HG03460 (cell line): Measurements from ENCODE around the gene LCN2.
"Not testable (repeated sequence)": the region's sequence is repeated elsewhere in the genome, so short reads cannot be mapped to it uniquely, and the experiment has no call there.

Experiments
- ATAC-seq: cut with Tn5 transposase; IDR thresholded peaks from one replicate; pipeline ENCODE4 v1.9.1; 2021; ENCODE audit not compliant: unreplicated experiment

LCN2 gene

DNA sequence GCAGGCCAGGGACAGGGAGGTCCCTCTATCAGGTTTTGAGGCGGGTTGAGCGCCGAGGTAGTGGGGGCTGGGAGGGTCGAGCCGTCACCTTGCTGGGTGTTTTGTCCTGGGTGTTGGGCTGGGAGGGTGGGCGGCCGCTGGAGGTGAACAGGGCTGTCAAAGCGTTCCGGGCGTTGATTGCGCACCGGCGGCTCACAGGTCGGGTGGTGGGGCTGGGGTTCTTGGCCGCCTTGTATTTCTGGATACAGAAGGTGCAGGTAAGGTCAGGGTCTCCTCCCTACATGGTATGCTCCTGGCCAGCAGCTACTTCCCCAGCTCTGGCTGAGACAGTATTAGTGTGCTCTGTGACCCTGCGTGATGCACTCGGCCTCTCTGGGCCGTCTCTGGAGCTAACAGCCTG, 16.9 kb downstream of the LCN2 start:
- no peak for ATAC-seq

DNA sequence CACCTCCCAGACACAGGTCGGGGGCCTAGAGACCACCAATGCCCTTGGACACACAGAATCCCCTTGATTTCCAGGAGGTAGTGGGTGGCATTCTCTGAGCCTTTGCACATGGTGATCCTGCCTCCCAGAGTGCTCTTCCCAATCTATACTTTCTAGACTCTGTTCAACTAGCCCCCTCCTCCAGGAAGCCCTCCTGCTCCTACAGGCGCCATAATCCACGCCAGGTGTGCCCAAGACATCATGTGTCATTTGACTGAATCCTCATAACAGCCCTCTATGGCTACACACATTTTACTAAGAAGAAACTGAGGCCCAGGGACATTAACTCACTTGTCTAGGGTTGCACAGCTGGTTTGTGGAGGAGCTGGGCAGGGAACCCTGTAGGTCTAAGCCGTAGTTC, 18.0 kb downstream of the LCN2 start:
- no peak for ATAC-seq

- no peak for ATAC-seq
Observed at GRCh38 chr9:128168731-128169308, 19.6 kb downstream of the LCN2 start.

- ATAC-seq, result no peak
Observed at GRCh38 chr9:128169492-128169891, 20.2 kb downstream of the LCN2 start.

DNA sequence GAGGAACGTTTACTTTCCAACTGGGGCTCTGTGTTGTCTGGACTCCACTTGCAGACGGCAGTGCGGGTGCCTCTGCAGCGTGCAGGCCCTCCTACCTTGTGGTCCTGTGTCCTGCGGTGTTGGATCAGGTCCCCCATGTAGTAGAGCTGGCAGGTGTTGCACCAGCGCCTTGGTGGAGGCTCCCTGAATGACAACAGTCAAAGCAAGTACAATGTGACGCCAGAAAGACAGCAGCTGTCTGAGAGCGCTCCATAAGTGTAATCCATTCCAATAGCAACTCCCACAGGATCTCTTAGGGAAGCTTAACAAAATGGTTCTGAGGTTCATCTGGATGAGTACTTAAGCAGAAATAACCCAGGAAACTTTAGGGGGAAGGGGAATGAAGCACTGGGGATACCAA, 20.7 kb downstream of the LCN2 start:
- ATAC-seq, result no peak

- ATAC-seq, result no peak
Observed at GRCh38 chr9:128174062-128174461, 24.8 kb downstream of the LCN2 start.

DNA sequence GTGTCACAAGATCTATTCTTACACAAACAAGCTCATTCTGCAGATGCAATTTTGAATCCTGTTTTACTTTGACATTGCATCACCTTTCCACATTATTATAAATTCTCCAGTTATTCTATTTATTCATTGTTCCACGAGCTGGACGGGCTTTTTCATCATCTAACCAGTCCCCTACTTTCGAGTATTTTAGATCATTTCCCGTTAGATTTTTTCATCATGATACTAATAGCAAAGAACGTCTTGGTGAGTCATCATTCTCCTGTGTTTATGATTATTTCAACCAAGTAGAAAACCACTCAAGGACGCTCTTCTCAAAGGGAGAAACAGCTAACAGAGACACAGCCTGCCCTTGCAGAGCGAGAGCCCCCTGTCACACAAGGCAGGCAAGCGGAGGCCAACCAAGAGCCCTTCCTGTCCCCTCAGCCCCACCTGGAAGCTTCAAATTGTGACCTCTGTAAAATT, 25.9 kb downstream of the LCN2 start:
- no peak for ATAC-seq

DNA sequence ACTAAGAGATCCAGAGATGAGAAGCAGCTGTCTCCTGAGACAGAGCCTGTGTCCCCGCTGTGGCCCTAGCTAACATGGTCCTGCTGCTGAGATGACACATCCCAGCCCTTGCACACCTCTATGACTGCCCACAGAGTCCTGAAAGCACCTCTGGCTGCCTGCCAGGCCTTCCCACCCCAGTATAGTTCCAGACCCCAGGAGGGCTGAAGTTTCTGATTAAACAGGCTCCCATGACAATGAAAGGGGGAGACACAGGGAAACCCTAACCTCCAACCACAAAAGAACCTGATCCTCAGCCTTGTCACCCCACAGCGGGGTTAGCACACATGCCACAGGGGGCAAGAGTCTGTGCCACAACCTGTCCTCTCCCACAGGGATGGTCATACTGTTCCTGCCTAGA, 26.5 kb downstream of the LCN2 start:
- no peak for ATAC-seq

DNA sequence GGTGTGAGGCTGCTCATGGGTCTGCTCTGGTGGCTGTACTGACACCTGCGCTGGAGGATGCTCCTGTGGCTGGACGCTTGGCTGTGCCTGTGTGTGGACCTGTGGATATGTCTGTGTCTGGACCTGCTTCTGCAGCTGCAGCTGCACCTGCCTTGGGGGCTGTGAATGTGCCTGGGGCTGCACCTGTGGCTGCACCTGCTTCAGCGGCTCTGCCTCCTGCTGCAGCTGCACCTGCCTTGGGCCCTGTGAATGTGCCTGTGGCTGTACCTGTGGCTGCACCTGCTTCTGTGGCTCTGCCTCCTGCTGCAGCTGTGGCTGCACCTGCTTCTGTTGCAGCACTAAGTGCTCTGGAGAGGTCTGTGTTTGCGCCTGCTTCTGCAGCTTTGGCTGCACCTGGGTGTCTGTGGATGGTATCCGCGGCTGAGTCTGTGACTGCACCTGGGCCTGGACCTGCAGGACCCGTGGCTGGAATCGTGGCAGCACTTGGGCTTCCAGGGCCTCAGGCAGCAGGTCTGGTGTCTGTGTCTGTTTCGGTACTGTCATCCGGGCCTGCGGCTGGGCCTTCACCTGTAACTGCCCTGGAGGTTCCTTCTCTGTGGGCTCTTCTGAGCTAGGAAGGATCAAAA, 29.7 kb downstream of the LCN2 start:
- no peak for ATAC-seq

DNA sequence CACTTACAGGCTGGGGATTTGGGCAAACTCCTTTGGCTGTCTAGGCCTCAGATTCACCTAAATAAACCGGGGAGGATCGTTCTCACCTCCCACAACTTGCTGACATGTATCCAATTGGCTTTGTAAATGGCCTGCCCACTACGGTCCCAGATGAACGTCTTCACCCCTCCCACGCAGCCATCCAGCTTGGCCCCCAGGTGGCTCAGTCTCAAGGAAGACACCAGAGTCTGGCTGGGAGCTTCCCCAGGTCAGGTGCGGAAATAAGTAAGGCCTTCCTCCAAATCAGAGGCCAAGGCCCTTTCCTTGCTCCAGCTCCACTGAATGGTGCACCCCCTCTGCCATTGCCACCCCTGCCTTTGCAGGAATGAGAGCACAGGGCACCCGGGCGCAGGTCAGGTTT, 30.7 kb downstream of the LCN2 start:
- ATAC-seq, result no peak

DNA sequence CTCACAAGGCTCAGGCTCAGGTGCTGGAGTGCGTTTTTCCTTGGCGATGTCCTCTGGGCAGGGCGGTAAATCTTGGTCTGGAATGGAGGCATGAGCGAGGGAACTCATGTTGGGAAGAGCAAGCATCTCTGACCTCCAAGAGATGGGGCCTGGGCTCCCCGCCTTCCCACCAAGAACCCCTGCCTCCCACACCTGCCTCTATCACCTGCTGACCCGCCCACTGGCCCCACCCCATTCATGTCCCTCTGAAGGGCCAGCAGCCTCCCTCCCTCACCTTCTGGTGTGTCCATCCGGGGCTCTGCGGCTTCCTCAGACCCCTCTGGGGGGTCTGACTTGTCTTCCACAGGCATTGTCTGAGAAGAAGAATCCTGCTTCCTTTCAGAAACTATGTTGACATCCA, 31.2 kb downstream of the LCN2 start:
- ATAC-seq, result no peak

GRCh38 chr9:128181480-128181879, 32.2 kb downstream of the LCN2 start:
- not testable (repeated sequence) for ATAC-seq

DNA sequence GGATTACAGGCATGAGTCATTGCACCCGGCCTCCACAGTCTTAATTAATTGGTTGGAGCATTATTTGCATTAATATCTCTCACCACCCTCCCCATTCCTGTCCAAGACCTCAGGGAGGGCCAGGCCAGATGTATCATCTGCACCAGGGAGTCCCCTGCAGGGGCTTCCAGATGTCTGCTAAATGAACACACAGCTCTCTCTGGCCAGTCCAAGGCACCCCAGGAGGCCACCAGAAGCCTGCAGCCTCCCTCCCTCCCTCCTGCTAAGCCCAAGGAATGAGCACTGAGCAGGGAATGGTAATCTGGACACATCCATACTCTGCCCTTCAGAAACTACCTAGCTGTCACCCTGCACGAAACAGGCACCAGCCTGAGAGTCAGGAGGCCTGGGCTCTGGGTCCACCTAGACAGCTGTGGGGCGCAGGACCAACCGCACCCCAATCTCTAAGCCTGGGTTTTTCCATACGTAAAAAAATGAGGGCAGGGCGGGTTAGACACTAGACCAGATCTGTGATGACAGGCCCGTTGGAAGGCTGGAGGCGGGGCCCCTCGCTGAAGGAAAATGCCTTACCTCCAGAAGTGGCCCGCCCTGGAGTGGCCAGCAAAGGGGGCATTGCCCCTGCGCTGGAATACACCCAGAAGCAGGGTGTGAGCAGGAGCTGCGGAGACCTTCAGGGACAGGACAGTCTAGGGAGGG, 33.8 kb downstream of the LCN2 start:
- ATAC-seq, result no peak

DNA sequence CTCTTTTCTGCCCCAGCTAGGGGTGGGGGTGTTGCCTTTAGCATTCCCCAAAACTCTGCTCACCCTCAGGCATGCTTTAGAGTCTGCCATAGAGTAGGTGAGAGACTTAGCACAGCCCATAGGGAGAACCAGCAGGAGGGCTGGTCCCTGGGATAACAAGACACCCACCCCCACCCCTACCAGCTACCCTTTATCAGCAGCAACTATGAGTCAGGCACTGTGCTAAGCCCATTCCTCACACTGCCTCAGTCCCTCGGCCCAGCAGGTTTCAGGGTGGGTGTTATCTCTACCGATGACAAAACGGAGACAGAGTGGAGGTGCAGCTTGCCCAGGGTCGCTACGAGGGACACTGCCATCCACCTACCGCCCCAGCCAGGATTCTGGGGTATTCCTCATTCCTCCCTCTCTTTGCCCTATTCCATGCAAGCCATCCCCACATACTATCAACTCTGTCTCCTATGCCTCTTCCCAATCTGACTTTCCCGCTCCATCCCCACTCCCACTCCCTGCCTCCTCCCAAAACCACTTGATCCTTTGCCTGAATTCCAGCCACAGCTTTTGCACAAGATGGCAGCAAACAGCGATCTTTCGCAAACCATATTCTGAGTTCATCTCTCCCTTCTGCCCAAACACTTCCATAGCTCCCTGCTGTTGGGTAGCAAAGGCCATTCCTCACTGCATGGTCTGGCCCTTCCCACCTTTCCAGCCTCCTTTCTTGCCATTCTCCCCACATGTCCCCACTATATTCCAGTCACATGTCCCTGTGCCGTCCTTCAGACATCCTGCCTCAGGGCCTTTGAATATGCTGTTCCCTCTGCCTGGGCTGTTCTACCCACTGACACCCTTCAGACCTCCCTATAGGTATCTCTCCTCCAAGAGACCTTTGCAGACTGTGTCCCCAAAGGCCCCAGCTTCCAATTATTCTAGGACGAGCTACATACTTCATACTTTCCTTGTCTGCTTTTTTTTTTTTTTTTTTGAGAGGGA, 37.0 kb downstream of the LCN2 start:
- ATAC-seq, result no peak

DNA sequence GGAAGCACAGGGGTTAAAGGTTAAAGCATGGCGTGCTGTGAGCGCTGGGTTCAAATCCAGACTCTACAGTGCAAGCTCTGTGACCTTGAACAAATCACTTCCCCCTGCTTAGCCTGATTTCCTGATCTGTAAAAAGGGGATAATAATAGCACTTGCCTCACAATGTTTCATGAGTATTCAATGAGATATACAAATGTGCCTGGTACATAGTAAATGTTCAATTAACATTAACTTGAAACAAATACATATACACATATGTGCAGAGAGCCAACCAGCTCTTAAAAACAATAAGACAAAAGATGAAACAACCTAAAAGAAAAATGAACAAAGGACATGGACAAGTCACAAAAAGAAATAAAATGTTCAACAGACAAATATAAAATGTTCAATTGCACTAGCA, 38.1 kb downstream of the LCN2 start:
- no peak for ATAC-seq

- no peak for ATAC-seq
Observed at GRCh38 chr9:128188209-128188608, 39.0 kb downstream of the LCN2 start.

GRCh38 chr9:128190013-128190412, 40.8 kb downstream of the LCN2 start:
- ATAC-seq, result no peak

- ATAC-seq, result peak; percentile 15
Observed at GRCh38 chr9:128190516-128191405, 41.5 kb downstream of the LCN2 start.

GRCh38 chr9:128191406-128192046, 42.3 kb downstream of the LCN2 start, which contains the start of gene CIZ1:
Gene CIZ1 (minus strand): TSS chr9:128191572. CDS start chr9:128190857, 715 bp downstream.
- ATAC-seq, result peak; percentile 75
